GM12878 (cell line): Measurements from ENCODE around the gene BEST2. TPM values are rescaled to one million over a fixed set of nuclear protein-coding genes. Genes with fewer than 3 reads are reported as not detected.
A peak's percentile ranks its signal among the peaks of the same experiment; 100 is the strongest.

ENCODE experiments used
- ATAC-seq: fragments of 200-7000 bp; cut with Tn5 transposase; 3 replicates; pipeline ENCODE4 v1.9.1; 2020; ENCODE audit warnings: mild to moderate bottlenecking, moderate library complexity
- BruUV-seq: library from RNA; stranded (reverse); fragments of 400-500 nt; replicated peaks from 2 replicates; lab custom pipeline; 2021; lab: Mats Ljungman, UMichigan
- CTCF ChIA-PET: fragments of 300-600 bp; sonication (Branson Sonifier 250); formaldehyde crosslinking; extraction: SDS; loops from one replicate; lab custom pipeline; 2021; ENCODE audit warnings: inconsistent platforms; lab: Yijun Ruan, JAX
- POLR2A ChIA-PET: fragments of 350-600 bp; formaldehyde crosslinking; extraction: SDS; loops from one replicate; lab custom pipeline; 2021; ENCODE audit warnings: inconsistent platforms; lab: Charles Lee
- RAD21 ChIA-PET: fragments of 300-600 bp; sonication (Branson Sonifier 250); formaldehyde crosslinking; loops from one replicate; lab custom pipeline; 2023; ENCODE audit warnings: antibody characterized with exemption; ENCODE audit not compliant: unreplicated experiment; lab: Charles Lee
- SMC1A ChIA-PET: fragments of 300-600 bp; sonication (Branson Sonifier 250); formaldehyde crosslinking; loops from one replicate; lab custom pipeline; 2023; ENCODE audit not compliant: unreplicated experiment, uncharacterized antibody; lab: Charles Lee
- DNase-seq: peaks from one replicate; pipeline ENCODE4 v3.0.0-alpha.2; 2011; ENCODE audit warnings: low read depth, low spot score
- FAIRE-seq: peaks from 3 replicates; lab custom pipeline; 2011; peaks lifted over from hg19 to GRCh38; lab: Jason Lieb, UNC
- H2AFZ ChIP-seq: 2 replicates; pipeline ENCODE4 v1.6.0; 2011; ENCODE audit warnings: low read depth, low read length, control low read depth; ENCODE audit not compliant: control insufficient read depth
- H3K27ac ChIP-seq: 2 replicates; pipeline ENCODE4 v1.5.1; 2011; ENCODE audit warnings: control low read depth; ENCODE audit not compliant: control insufficient read depth, insufficient read depth
- H3K27me3 ChIP-seq, 2 experiments: replicated peaks in 1 of 2; 2 replicates each; pipeline versions ENCODE4 v1.6.0 to v1.6.1; 2011; ENCODE audit warnings: low read length in 1 of 2; ENCODE audit not compliant: control insufficient read depth in 2 of 2, insufficient read depth in 2 of 2
- H3K36me3 ChIP-seq, 2 experiments: 2 replicates each; pipeline ENCODE4 v1.5.1; 2011; ENCODE audit warnings: low read length in 1 of 2; ENCODE audit not compliant: control insufficient read depth in 2 of 2, insufficient read depth in 2 of 2
- H3K4me1 ChIP-seq: 2 replicates; pipeline ENCODE4 v1.6.1; 2011; ENCODE audit warnings: mild to moderate bottlenecking, low read length, moderate library complexity, mixed read lengths; ENCODE audit not compliant: control insufficient read depth, insufficient read depth
- H3K4me2 ChIP-seq: 2 replicates; pipeline ENCODE4 v1.6.0; 2011; ENCODE audit warnings: control low read depth; ENCODE audit not compliant: control insufficient read depth, insufficient read depth
- H3K4me3 ChIP-seq: fragments of 200-600 bp; sonication (generic); 2 replicates; pipeline ENCODE4 v1.5.1; 2016
- H3K79me2 ChIP-seq: 2 replicates; pipeline ENCODE4 v1.6.0; 2011; ENCODE audit warnings: low read length; ENCODE audit not compliant: control insufficient read depth, insufficient read depth
- H3K9ac ChIP-seq: 2 replicates; pipeline ENCODE4 v1.8.0; 2011; ENCODE audit warnings: low read length, control low read depth, mixed read lengths; ENCODE audit not compliant: control insufficient read depth, insufficient read depth
- H3K9me3 ChIP-seq: replicated peaks from 3 replicates; pipeline ENCODE4 v1.5.1; 2011; ENCODE audit warnings: mild to moderate bottlenecking, low read length; ENCODE audit not compliant: control insufficient read depth, insufficient read depth
- H4K20me1 ChIP-seq: 2 replicates; pipeline ENCODE4 v1.6.0; 2011; ENCODE audit not compliant: control insufficient read depth, insufficient read depth
- E4F1 ChIP-seq: fragments of 450-650 bp; IDR thresholded peaks from 2 replicates; pipeline ENCODE4 v1.6.1; 2018; ENCODE audit warnings: borderline replicate concordance, mild to moderate bottlenecking; ENCODE audit not compliant: partially characterized antibody
- ETV6 ChIP-seq, 2 experiments: fragments of 450-650 bp in 1 of 2; IDR thresholded peaks in 1 of 2; conservative IDR thresholded peaks in 1 of 2; 2 replicates each; pipeline ENCODE4 v1.6.1; 2014; ENCODE audit warnings: antibody characterized with exemption in 1 of 2, borderline replicate concordance in 1 of 2, low read depth in 1 of 2, mild to moderate bottlenecking in 1 of 2, moderate library complexity in 1 of 2
- MEF2A ChIP-seq: IDR thresholded peaks from 2 replicates; pipeline ENCODE4 v1.6.1; 2011; ENCODE audit warnings: low read depth, mild to moderate bottlenecking, low read length, moderate library complexity; ENCODE audit not compliant: insufficient read depth
- NFIC ChIP-seq: IDR thresholded peaks from 2 replicates; pipeline ENCODE4 v1.6.1; 2012; ENCODE audit warnings: low read depth, mild to moderate bottlenecking, inconsistent platforms, low read length, moderate library complexity
- RB1 ChIP-seq: fragments of 450-650 bp; formaldehyde crosslinking; IDR thresholded peaks from 2 replicates; pipeline ENCODE4 v1.6.1; 2017; ENCODE audit warnings: mild to moderate bottlenecking, borderline replicate concordance
- ZNF274 ChIP-seq: IDR thresholded peaks from one replicate; pipeline ENCODE4 v1.8.0; 2011; ENCODE audit not compliant: insufficient read length, insufficient read depth
- ZSCAN29 ChIP-seq: fragments of 450-650 bp; IDR thresholded peaks from 2 replicates; pipeline ENCODE4 v1.6.1; 2017; ENCODE audit warnings: mild to moderate bottlenecking, moderate library complexity
- WGBS: methylation state at CpG from one replicate; pipeline ENCODE4 v1.1.6; 2016; ENCODE audit warnings: low lambda C conversion rate; ENCODE audit not compliant: insufficient replicate concordance, insufficient coverage; ENCODE audit errors: missing lambda C conversion rate; 5-methylcytosine and 5-hydroxymethylcytosine counted together
- in situ Hi-C: fragments of 300-500 bp; cut with MboI; formaldehyde crosslinking; loops from 9 replicates; pipeline ENCODE4 v1.14.3; 2018; ENCODE audit warnings: mixed read lengths
- intact Hi-C: fragments of 100-400 bp; cut with micrococcal nuclease; formaldehyde crosslinking; loops from one replicate; pipeline ENCODE4 v1.14.2; 2022; ENCODE audit not compliant: unreplicated experiment
- polyA plus RNA-seq, 11 experiments: library from polyadenylated mRNA; depleted of rRNA in 4 of 11; unstranded in 6 of 11; stranded (reverse) in 5 of 11; fragments of >200 nt; fragmentation: Nextera tagmentation in 4 of 11; fragmentation: Illumina TruSeq in 1 of 11; extraction: Ambion mirVana in 4 of 11; extraction: Trizol in 1 of 11; gene quantifications; 1 replicate in 1 of 11; 2 replicates in 10 of 11; pipeline versions ENCODE4 v1.2.1 to v1.2.3, GENCODE V29; 2011 to 2016; ENCODE audit warnings: inconsistent platforms in 2 of 11, missing spikeins in 2 of 11, low read depth in 1 of 11
- total RNA-seq, 4 experiments: library from RNA; depleted of rRNA in 3 of 4; stranded (reverse); fragments of >200 nt in 3 of 4; fragmentation: Illumina TruSeq in 1 of 4; extraction: Trizol in 1 of 4; gene quantifications; 2 replicates each; pipeline versions ENCODE4 v1.2.1 to v1.2.3, GENCODE V29; 2013 to 2021

The BEST2 gene
- total and polyA plus RNA-seq, 10 of the 15 experiments (the other 5 are each of a cell fraction or from before 2014, with no cell fraction given): not detected

- TF ChIP-seq ZSCAN29: no peak
- no peak for TF ChIP-seq E4F1
- no peak for TF ChIP-seq ETV6 (conservative IDR thresholded peaks at IDR 0.05 in 1 of 2, IDR thresholded peaks at IDR 0.05 in 1 of 2; ENCODE audit: borderline replicate concordance in 1 of 2, low read depth in 1 of 2)
- TF ChIP-seq RB1: no peak
- TF ChIP-seq MEF2A: no peak
- TF ChIP-seq ZNF274: no peak
- no peak for TF ChIP-seq NFIC
- intact Hi-C loops: loop anchor here (5.0 to 10.0 kb wide), 2 partner anchors 150 to 1692 kb away; partner anchors contain the start of gene CALR
- ATAC-seq: no peak
- H3K4me1 ChIP-seq: peaks cover 68% of the 10 kb centered on the region
- in situ Hi-C loops: no loop called here
- H3K27ac ChIP-seq: peak overlapping the region; percentile 97
- H3K9me3 ChIP-seq: no peaks in the 10 kb centered on the region
- H3K9ac ChIP-seq: no peak overlapping the region
- POLR2A ChIA-PET: interaction anchor here (0.6 to 3.4 kb wide), 4 partner anchors 8 to 1188 kb away, joined by 3 to 66 read pairs (median 8); no protein-coding TSS in a partner anchor
- BruUV-seq: no TSS peak
- H3K79me2 ChIP-seq: peaks cover 27% of the 10 kb centered on the region
- no peaks in the 10 kb centered on the region for H4K20me1 ChIP-seq
- no peak overlapping the region for H3K4me2 ChIP-seq
- FAIRE-seq: no peak
- RAD21 ChIA-PET: interaction anchor here (1.7 to 4.5 kb wide), 2 partner anchors 9 kb away, joined by 5 to 49 read pairs; no protein-coding TSS in a partner anchor
- H2AFZ ChIP-seq: no peak overlapping the region
- SMC1A ChIA-PET: interaction anchor here (0.7 to 4.1 kb wide), 3 partner anchors 9 to 321 kb away, joined by 3 to 28 read pairs (median 4); no protein-coding TSS in a partner anchor
- H3K36me3 ChIP-seq: no peaks in the 10 kb centered on the region
- CTCF ChIA-PET: interaction anchor here (0.7 to 4.2 kb wide), 3 partner anchors 9 to 63 kb away, joined by 3 to 44 read pairs (median 22); no protein-coding TSS in a partner anchor
- no peaks in the 10 kb centered on the region for H3K27me3 ChIP-seq
- 88% methylated on average over 3 of the region's 3 CpGs for WGBS
- no peak overlapping the region for H3K4me3 ChIP-seq
- DNase-seq: no peak
Observed at GRCh38 chr19:12786952-12787351, 35.4 kb downstream of the BEST2 start.
